ENCODE data around the gene NPHP4.

Gene NPHP4

DNA sequence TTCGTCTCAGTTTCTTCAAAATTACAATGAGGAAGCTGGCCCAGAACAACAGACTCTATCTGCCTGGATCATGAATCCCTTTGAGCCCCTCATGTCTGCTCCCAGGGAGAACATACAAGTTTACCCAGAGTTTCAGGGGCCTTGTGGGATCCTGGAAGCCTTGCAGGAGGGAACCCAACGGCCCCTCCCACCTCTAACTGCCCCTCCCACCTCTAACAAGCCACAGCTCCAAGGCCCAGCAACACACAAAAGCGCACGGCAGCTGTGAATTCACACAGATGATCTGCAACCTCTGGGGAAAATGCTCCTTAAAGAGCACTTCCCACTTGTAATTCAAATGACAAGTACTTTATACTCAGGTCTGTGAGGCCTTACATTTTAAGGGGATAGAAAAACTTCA is 113.3 kb downstream of the NPHP4 start:
- in situ Hi-C loops (cut with MboI; ENCODE audit: low sequenced_read_pairs, unreplicated experiment) = no loop called here
- no peak for DNase-seq (ENCODE audit: low spot score)
- TF ChIP-seq, protein P1, sequence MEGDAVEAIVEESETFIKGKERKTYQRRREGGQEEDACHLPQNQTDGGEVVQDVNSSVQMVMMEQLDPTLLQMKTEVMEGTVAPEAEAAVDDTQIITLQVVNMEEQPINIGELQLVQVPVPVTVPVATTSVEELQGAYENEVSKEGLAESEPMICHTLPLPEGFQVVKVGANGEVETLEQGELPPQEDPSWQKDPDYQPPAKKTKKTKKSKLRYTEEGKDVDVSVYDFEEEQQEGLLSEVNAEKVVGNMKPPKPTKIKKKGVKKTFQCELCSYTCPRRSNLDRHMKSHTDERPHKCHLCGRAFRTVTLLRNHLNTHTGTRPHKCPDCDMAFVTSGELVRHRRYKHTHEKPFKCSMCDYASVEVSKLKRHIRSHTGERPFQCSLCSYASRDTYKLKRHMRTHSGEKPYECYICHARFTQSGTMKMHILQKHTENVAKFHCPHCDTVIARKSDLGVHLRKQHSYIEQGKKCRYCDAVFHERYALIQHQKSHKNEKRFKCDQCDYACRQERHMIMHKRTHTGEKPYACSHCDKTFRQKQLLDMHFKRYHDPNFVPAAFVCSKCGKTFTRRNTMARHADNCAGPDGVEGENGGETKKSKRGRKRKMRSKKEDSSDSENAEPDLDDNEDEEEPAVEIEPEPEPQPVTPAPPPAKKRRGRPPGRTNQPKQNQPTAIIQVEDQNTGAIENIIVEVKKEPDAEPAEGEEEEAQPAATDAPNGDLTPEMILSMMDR (IDR thresholded peaks at IDR 0.05; ENCODE audit: borderline replicate concordance, control extremely low read depth, extremely low read depth, insufficient read depth, missing control alignments) = no peak

DNA sequence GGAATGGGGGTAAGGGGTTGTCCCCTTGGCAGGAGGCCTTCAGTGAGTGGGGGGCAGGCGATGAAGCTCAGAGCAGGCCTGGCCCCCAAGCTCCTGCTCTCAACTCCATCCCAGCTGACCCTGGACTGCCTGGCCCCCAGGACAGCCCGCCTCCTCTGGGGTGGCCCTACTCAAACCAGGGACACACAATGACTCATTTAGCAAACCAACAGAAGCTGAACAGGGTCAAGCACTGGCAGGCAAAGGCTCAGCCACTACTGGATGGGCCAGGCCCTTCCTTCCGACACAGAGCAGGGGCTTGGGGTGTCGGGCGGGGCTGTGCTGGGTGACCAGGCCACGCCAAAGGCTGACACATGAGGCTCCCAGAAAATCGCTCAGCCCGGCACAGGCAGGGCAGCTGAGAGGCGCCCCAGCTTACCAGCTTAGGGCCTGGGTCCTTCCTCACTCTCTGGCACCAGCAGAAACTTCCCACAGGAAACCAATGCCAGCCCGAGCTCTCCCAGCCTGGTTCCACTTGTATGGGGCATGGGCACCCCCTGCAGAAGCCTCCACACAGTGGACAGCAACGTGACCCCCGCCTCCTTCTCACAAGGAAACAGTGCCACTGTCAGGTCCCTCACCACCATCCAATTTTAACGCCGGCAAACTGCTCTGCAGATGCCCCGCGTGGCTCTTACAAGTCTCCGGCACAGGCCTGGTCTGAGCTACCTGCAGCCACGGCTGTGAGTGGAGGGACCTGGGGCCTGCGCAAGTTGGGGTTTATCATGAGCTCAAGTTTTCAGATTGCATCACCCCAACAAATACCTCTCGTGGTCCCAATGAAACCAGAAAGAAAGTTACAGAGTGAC is 114.3 kb downstream of the NPHP4 start:
- in situ Hi-C loops (cut with MboI; ENCODE audit: low sequenced_read_pairs, unreplicated experiment) = no loop called here
- DNase-seq (ENCODE audit: low spot score) = no peak
- TF ChIP-seq, protein P1 (IDR thresholded peaks at IDR 0.05; ENCODE audit: borderline replicate concordance, control extremely low read depth, extremely low read depth, insufficient read depth, missing control alignments) = no peak

DNA sequence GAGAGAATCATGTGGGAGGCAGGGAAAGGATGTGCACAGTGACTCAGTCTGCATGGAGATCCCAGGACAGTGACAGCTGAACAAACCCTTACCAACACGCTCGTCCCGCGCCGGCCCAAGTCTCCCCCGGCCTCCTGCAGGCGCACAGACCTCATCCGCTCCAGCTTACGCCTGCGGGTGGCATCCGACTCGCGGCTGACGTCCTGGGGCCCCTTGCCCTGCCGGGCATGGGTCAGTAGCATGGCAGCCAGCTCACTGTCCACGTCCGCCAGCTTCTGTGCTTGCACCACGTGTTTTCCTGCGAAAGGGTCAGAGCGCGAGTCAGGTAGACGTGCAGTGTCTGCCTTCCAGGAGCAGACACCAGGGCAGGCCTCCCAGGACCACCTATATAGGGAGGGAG is 115.2 kb downstream of the NPHP4 start:
- TF ChIP-seq, protein P1 (IDR thresholded peaks at IDR 0.05; ENCODE audit: borderline replicate concordance, control extremely low read depth, extremely low read depth, insufficient read depth, missing control alignments) = no peak
- DNase-seq (ENCODE audit: low spot score) = no peak
- in situ Hi-C loops (cut with MboI; ENCODE audit: low sequenced_read_pairs, unreplicated experiment) = no loop called here

DNA sequence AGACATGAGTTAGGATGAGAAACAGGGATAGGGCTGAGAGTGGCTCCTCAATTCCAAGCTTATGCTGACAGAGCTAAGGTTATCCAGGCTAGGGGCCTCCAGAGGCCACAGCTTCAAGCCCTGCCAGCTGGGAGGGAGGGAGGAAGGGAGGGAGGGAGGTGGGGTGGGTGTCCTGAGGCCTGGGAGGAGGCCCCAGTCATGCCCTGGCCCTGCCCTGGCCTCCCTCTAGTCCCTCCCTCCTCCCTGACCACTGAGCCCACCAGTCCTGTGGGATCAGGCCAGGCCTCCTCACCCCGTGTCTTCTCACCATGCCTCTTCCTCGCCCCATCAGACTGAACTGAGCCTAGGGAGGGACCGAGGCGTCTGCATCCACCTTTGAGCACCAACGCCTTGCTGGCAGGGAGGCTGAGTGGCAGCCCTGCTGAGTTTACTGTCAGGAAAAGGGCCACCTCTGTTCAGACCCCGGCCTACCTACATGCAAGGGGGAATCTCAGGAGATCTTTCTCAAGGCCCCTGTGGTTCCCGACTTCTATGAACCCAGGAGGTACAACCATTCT is 116.1 kb downstream of the NPHP4 start:
- in situ Hi-C loops (cut with MboI; ENCODE audit: low sequenced_read_pairs, unreplicated experiment) = no loop called here
- TF ChIP-seq, protein P1 (IDR thresholded peaks at IDR 0.05; ENCODE audit: borderline replicate concordance, control extremely low read depth, extremely low read depth, insufficient read depth, missing control alignments) = no peak
- no peak for DNase-seq (ENCODE audit: low spot score)

DNA sequence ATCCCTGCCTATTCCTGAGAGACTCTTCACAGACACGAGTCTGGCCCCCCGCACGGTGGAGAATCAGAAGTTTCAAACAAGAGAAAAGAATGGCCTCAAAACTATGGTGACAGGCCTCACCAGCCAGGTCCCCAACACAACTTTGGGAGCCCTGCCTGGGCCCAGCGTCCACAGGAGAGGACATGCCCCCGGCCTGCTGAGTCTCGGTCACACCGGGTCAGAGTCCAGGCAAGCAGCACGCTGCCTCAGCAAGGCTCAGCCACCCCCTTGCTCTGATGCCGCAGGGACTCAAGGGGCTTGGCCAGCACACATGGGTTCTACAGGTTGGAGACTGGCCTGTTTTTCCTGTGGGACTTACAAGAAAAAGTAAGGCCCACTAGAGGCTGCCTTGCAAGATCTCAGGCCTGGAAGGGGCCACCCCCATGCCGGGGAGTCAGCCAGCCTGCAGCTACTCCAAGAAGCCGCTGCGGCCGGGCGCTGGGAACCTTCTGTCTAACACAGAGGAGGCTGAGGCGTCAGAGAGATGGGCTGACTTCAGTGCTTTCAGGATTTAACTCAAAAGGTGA is 116.8 kb downstream of the NPHP4 start:
- DNase-seq (ENCODE audit: low spot score) = no peak
- TF ChIP-seq, protein P1 (IDR thresholded peaks at IDR 0.05; ENCODE audit: borderline replicate concordance, control extremely low read depth, extremely low read depth, insufficient read depth, missing control alignments) = no peak
- in situ Hi-C loops (cut with MboI; ENCODE audit: low sequenced_read_pairs, unreplicated experiment) = no loop called here

DNA sequence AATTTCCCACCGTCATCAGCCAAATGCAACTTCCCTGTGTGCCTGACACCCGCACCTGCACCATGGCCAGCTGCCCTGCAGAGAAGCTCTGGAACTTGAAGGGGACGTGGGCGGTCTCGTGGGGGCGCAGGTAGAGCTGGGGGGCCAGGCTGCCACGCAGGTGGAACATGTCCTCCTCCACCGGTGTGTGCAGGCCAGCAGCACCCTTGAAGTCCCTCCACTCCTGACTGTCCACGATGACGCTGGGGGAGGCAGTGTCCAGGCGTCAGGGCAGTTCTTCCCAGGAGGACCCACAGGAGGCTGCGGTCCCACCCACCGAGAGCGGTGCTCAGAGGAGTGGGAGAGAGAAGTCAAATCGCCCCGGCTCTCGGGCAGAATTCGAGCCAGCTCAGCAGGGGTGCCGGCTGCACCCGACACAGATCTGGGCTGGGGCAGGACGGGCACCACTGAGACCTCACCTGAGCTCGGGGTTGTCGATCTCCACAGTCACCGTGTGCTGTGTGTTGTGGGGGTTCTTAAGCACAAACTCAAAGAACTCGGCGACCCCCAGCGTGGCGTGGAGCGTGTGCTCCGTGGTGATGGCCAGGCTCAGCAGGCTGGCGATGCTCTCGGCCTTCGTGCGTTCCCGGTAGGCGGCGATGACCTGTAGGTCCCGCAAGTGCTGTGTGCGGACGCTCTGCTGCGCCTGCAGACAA is 117.7 kb downstream of the NPHP4 start:
- no peak for DNase-seq (ENCODE audit: low spot score)
- in situ Hi-C loops (cut with MboI; ENCODE audit: low sequenced_read_pairs, unreplicated experiment) = no loop called here
- TF ChIP-seq, protein P1 (IDR thresholded peaks at IDR 0.05; ENCODE audit: borderline replicate concordance, control extremely low read depth, extremely low read depth, insufficient read depth, missing control alignments) = no peak
